Astrocyte of the spinal cord (primary cell): ENCODE results near the gene LOX.

ENCODE experiments used
- DNase-seq: peaks from one replicate; pipeline ENCODE4 v3.0.0; 2011; ENCODE audit warnings: low read depth, low spot score
- H3K4me3 ChIP-seq: 2 replicates; pipeline ENCODE4 v1.5.1; 2011; ENCODE audit warnings: low read depth, mild to moderate bottlenecking, low read length, moderate library complexity
- in situ Hi-C: cut with HindIII; loops from 2 replicates; pipeline ENCODE4 v1.10.0; 2017; ENCODE audit warnings: low sequenced_read_pairs
- TF ChIP-seq, protein P1 (sequence below): IDR thresholded peaks from 2 replicates; pipeline ENCODE4 v1.5.1; 2012; ENCODE audit warnings: low read depth, mild to moderate bottlenecking, low read length, inconsistent platforms

The LOX gene

DNA sequence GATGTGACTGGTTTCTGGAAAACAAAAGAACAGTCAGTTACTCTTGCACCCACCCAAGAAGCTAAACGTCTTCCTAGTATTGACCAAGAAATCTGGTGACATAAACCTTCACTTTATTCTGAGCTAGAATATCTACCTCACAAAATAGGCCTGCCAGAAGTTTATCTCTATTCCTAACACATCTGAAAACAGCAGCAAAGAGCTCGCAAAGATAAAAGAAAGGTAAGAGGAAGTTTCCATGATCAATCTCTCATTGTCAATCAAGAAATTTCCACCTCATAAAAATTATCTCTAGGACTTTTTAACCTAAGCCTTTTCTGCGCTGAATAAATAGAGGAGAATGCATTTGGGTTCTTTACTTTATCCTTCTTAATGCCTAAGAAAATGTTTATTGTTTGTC lies 34.0 kb upstream of the LOX start:
- no peak overlapping the region for H3K4me3 ChIP-seq
- TF ChIP-seq, protein P1, sequence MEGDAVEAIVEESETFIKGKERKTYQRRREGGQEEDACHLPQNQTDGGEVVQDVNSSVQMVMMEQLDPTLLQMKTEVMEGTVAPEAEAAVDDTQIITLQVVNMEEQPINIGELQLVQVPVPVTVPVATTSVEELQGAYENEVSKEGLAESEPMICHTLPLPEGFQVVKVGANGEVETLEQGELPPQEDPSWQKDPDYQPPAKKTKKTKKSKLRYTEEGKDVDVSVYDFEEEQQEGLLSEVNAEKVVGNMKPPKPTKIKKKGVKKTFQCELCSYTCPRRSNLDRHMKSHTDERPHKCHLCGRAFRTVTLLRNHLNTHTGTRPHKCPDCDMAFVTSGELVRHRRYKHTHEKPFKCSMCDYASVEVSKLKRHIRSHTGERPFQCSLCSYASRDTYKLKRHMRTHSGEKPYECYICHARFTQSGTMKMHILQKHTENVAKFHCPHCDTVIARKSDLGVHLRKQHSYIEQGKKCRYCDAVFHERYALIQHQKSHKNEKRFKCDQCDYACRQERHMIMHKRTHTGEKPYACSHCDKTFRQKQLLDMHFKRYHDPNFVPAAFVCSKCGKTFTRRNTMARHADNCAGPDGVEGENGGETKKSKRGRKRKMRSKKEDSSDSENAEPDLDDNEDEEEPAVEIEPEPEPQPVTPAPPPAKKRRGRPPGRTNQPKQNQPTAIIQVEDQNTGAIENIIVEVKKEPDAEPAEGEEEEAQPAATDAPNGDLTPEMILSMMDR, result no peak
- in situ Hi-C loops, result no loop called here
- DNase-seq, result no peak

DNA sequence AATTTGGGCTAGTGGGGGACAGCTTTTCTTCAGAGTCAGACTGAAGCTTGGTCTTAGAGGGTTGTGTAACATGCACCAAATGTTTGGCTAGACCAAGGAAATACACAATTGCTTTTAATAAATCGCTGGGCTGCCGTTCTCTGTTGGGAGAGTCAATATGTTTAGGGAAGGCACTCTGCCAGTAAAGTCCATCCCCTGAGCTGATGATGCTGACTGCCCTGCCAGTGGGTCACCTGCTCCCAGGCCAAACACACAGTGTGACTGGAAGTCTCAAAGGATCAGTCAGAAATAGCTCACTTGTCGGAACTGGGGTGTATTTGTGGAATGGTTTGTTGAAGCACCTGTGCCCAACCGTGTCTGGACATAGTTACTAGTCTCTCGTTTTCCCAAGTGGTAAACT lies 33.4 kb upstream of the LOX start:
- TF ChIP-seq, protein P1, result no peak
- no peak overlapping the region for H3K4me3 ChIP-seq
- DNase-seq, result no peak
- in situ Hi-C loops, result no loop called here

DNA sequence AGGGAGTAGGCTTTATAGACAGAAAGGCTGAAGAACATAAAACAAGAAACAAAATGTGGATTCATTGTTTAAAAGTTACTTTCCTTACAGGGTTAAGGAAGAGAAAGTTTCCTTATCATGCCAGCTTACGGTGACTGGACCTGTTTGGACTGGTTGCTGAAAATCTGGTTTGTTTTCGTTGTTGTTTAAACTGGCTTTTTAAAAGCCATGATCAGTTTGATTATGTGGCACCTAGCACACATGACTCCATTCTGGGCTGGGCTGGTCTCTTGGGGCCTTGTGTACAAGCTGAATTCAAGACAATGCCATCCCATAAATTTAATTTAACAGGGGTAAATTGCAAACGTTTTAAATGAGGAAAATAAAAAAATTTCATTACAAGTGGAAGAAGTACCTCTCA lies 32.9 kb upstream of the LOX start:
- in situ Hi-C loops, result no loop called here
- DNase-seq, result no peak
- TF ChIP-seq, protein P1, result no peak
- no peak overlapping the region for H3K4me3 ChIP-seq

DNA sequence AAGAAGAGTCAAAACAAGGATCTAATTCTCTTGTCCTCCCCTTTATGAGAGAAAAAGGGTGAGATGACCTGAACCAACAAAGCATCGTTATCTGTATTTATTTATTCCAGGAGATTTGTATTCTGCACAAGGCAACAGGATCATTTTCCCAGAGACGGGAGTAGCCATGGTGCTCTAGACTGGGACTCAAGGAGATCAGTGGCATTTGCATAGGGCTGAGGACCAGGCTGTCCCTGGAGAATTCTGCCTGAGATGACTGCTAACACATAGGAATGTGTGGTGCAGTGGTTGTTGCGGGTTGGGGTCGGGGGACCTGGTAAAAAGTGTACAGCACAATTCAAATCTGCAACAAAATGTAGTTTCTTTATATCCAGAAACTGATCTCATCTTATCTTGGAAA lies 29.0 kb upstream of the LOX start:
- in situ Hi-C loops, result no loop called here
- TF ChIP-seq, protein P1, result no peak
- H3K4me3 ChIP-seq, result no peak overlapping the region
- no peak for DNase-seq

DNA sequence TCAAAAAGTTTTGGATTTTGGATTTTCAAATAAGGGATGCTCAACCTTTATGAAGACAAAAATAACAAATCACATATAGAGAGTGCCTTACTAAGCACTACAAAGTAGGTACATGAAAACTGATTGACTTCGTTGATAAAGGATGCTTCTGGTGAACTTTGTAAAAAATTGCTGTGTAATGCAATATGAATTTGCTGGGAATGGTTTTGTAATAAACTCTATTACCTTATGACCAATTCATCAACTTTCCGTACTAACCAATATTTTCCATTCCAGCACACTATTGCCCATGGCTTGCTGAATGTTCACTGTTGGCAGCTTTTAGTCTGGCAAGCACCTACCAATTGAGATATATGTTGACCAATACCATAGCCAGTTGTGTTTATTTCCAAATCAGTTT lies 27.9 kb upstream of the LOX start:
- no peak for DNase-seq
- TF ChIP-seq, protein P1, result no peak
- in situ Hi-C loops, result no loop called here
- H3K4me3 ChIP-seq, result no peak overlapping the region

DNA sequence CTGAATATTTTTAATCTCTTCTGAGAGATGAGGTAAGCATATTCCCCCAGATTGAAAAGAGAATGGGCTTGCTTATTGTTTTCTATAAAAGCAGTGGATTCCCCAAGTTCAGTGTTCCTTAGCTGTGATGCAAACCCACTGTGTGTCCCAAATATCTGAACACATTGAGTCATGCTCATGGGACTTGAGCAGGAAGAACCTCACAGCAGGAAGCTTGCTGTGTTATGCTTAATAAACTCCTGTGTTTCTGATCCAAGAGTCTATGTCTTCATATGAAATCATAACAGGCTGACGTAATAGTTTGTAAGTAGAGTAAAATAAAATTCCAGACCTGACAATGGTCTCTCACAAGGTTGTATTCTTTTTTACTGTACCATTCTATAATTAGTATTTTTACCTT lies 24.8 kb upstream of the LOX start:
- in situ Hi-C loops, result no loop called here
- peak; percentile 93 for DNase-seq
- H3K4me3 ChIP-seq, result no peak overlapping the region
- TF ChIP-seq, protein P1, result no peak

DNA sequence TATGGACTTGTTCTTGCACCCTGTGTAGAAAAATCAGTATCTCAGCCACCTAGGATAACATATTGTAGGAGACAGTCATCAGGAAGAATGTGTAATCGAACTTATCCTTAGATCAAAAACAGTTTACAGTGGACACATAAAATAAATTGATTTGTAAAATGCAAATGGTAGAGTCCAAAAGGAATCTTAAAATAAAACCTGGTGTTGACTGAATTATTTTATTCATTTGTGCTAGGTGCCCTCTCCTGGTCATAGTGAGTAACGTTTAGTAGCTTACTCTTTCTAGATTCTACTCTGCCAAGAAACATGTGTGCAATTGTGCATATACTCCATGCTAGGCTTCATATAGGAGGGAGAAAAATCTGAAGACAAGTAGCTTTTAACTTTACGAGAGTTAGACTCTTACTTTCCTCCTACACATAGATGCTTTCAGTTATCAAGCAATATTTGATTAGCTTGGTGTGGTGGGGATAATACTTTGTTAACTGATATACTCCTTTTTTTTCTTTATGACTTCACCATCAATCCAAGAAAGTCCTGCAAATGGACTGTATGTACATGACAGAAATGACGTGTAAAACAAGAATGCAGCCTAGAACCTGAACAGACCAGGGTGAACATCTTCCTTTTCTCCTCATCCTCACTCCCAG lies 23.7 kb upstream of the LOX start:
- TF ChIP-seq, protein P1, result peak; percentile 61
- peak; percentile 80 for DNase-seq
- no peak overlapping the region for H3K4me3 ChIP-seq
- in situ Hi-C loops, result no loop called here
